Measurements from ENCODE around the gene PTPRD.

The PTPRD gene

GRCh38 chr9:8724284-8725018, 1888.4 kb downstream of the PTPRD start (continued):
- TF ChIP-seq RBAK (tag by site-specific recombination; IDR thresholded peaks at IDR 0.05) (no peak), CTCF (tag by site-specific recombination; IDR thresholded peaks at IDR 0.05) (no peak), ZBTB8A (tag by site-specific recombination; IDR thresholded peaks at IDR 0.05) (no peak), ZNF518A (tag by site-specific recombination; conservative IDR thresholded peaks at IDR 0.05; ENCODE audit: low read depth) (0 out of 2 replicates have a peak, but pooled peaks have one; percentile 16), ZNF549 (tag by site-specific recombination; IDR thresholded peaks at IDR 0.05) (no peak), ZNF596 (tag by site-specific recombination; IDR thresholded peaks at IDR 0.05) (no peak), ZNF548 (tag by site-specific recombination; IDR thresholded peaks at IDR 0.05) (no peak), KLF10 (tag by site-specific recombination; IDR thresholded peaks at IDR 0.05) (no peak), ZNF138 (tag by site-specific recombination; IDR thresholded peaks at IDR 0.05; ENCODE audit: borderline replicate concordance) (no peak), INSM2 (tag by site-specific recombination; IDR thresholded peaks at IDR 0.05) (no peak), ZNF48 (tag by site-specific recombination; IDR thresholded peaks at IDR 0.05) (no peak), ZNF423 (tag by site-specific recombination; IDR thresholded peaks at IDR 0.05) (no peak), ZXDB (tag by site-specific recombination; IDR thresholded peaks at IDR 0.05) (peak; percentile 79), ZNF121 (tag by site-specific recombination; IDR thresholded peaks at IDR 0.05) (no peak), GLI2 (tag by site-specific recombination; IDR thresholded peaks at IDR 0.05; ENCODE audit: borderline replicate concordance, low read depth) (no peak), ZNF624 (tag by site-specific recombination; IDR thresholded peaks at IDR 0.05) (no peak), ZNF398 (tag by site-specific recombination; IDR thresholded peaks at IDR 0.05) (no peak), YY1 (tag by site-specific recombination; IDR thresholded peaks at IDR 0.05) (no peak)
- TF ChIP-seq, protein P1, sequence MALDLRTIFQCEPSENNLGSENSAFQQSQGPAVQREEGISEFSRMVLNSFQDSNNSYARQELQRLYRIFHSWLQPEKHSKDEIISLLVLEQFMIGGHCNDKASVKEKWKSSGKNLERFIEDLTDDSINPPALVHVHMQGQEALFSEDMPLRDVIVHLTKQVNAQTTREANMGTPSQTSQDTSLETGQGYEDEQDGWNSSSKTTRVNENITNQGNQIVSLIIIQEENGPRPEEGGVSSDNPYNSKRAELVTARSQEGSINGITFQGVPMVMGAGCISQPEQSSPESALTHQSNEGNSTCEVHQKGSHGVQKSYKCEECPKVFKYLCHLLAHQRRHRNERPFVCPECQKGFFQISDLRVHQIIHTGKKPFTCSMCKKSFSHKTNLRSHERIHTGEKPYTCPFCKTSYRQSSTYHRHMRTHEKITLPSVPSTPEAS (tag by site-specific recombination; IDR thresholded peaks at IDR 0.05), result no peak
- TF ChIP-seq, protein P2, sequence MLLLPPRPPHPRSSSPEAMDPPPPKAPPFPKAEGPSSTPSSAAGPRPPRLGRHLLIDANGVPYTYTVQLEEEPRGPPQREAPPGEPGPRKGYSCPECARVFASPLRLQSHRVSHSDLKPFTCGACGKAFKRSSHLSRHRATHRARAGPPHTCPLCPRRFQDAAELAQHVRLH (tag by site-specific recombination; IDR thresholded peaks at IDR 0.05), result no peak
- TF ChIP-seq, protein P3, sequence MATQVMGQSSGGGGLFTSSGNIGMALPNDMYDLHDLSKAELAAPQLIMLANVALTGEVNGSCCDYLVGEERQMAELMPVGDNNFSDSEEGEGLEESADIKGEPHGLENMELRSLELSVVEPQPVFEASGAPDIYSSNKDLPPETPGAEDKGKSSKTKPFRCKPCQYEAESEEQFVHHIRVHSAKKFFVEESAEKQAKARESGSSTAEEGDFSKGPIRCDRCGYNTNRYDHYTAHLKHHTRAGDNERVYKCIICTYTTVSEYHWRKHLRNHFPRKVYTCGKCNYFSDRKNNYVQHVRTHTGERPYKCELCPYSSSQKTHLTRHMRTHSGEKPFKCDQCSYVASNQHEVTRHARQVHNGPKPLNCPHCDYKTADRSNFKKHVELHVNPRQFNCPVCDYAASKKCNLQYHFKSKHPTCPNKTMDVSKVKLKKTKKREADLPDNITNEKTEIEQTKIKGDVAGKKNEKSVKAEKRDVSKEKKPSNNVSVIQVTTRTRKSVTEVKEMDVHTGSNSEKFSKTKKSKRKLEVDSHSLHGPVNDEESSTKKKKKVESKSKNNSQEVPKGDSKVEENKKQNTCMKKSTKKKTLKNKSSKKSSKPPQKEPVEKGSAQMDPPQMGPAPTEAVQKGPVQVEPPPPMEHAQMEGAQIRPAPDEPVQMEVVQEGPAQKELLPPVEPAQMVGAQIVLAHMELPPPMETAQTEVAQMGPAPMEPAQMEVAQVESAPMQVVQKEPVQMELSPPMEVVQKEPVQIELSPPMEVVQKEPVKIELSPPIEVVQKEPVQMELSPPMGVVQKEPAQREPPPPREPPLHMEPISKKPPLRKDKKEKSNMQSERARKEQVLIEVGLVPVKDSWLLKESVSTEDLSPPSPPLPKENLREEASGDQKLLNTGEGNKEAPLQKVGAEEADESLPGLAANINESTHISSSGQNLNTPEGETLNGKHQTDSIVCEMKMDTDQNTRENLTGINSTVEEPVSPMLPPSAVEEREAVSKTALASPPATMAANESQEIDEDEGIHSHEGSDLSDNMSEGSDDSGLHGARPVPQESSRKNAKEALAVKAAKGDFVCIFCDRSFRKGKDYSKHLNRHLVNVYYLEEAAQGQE (tag by site-specific recombination; IDR thresholded peaks at IDR 0.05), result no peak
